HG02623 (cell line): Measurements from ENCODE around the gene H1-8.
"Not testable (repeated sequence)": the region's sequence is repeated elsewhere in the genome, so short reads cannot be mapped to it uniquely, and the experiment has no call there.

Experiments used
- ATAC-seq: cut with Tn5 transposase; IDR thresholded peaks from one replicate; pipeline ENCODE4 v1.9.1; 2021; ENCODE audit warnings: moderate library complexity; ENCODE audit not compliant: unreplicated experiment

H1-8 gene

DNA sequence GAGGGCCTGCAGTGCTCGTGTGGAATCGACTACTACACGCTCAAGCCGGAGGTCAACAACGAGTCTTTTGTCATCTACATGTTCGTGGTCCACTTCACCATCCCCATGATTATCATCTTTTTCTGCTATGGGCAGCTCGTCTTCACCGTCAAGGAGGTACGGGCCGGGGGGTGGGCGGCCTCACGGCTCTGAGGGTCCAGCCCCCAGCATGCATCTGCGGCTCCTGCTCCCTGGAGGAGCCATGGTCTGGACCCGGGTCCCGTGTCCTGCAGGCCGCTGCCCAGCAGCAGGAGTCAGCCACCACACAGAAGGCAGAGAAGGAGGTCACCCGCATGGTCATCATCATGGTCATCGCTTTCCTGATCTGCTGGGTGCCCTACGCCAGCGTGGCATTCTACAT lies 10.7 kb upstream of the H1-8 start:
- no peak for ATAC-seq

DNA sequence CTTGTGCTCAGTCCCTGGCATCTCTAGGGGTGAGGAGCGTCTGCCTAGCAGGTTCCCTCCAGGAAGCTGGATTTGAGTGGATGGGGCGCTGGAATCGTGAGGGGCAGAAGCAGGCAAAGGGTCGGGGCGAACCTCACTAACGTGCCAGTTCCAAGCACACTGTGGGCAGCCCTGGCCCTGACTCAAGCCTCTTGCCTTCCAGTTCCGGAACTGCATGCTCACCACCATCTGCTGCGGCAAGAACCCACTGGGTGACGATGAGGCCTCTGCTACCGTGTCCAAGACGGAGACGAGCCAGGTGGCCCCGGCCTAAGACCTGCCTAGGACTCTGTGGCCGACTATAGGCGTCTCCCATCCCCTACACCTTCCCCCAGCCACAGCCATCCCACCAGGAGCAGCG lies 9.6 kb upstream of the H1-8 start:
- no peak for ATAC-seq

DNA sequence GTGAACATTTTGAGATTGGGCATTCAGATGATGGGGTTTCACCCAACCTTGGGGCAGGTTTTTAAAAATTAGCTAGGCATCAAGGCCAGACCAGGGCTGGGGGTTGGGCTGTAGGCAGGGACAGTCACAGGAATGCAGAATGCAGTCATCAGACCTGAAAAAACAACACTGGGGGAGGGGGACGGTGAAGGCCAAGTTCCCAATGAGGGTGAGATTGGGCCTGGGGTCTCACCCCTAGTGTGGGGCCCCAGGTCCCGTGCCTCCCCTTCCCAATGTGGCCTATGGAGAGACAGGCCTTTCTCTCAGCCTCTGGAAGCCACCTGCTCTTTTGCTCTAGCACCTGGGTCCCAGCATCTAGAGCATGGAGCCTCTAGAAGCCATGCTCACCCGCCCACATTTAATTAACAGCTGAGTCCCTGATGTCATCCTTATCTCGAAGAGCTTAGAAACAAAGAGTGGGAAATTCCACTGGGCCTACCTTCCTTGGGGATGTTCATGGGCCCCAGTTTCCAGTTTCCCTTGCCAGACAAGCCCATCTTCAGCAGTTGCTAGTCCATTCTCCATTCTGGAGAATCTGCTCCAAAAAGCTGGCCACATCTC lies 8.4 kb upstream of the H1-8 start:
- ATAC-seq, result no peak

DNA sequence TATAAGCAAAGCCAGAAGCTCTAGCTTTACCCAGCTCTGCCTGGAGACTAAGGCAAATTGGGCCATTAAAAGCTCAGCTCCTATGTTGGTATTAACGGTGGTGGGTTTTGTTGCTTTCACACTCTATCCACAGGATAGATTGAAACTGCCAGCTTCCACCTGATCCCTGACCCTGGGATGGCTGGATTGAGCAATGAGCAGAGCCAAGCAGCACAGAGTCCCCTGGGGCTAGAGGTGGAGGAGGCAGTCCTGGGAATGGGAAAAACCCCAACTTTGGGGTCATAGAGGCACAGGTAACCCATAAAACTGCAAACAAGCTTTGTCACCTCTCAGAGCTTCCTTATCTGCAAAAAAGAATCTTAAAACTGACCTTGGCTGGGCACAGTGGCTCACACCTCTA lies 7.9 kb upstream of the H1-8 start:
- no peak for ATAC-seq

DNA sequence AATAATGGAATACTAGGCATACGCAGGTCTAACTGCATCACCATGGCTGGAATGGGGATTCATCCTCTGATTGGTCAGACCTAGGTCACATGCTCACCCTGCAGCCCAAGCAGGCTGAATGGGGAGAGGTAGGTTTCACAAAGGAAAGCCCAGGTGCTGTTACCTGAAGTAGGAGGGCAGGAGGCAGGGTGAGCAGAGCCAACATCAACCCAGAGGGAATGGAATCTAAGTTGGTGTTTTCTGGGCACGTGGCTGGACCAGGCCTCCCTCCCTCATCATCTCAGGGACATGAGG lies 6.7 kb upstream of the H1-8 start:
- ATAC-seq, result no peak

DNA sequence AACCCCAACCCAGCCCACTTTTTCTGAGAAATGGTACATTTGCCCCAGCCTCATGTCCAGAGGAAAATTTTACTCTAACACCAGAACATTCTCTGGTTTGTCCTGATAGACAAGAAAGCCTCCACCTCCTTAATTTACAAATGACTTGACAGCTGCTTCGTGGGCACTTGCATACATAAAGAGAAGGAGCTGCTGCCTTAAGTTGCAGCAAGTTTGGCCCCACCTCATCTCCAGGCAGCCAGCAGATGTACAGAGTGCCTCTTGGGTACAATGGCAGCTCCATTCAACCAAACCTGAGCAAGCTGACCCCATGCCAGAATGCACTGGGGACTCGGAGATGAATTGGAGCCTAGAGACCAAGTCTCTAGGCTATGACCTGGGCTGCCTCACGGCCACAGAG lies 6.2 kb upstream of the H1-8 start:
- ATAC-seq, result no peak

DNA sequence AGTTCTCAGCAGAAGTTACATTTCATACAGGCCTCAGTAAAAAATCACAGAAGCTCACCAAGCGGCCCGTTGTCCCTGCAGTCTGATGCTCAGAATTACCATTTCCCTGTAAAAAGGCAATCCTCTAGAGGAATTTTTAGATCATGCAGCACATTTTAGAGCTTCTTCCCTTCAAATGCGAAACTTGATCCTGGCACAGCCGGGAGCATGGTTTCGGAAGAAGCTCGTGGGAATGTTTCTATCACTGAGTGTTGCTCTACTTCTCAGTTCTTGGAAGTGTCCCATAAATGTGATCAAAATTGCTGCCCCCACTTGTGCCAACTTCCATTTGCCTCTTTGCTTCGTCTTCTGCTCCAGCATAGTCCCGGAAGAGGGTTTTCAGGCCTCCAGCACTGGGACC lies 3.8 kb upstream of the H1-8 start:
- no peak for ATAC-seq

DNA sequence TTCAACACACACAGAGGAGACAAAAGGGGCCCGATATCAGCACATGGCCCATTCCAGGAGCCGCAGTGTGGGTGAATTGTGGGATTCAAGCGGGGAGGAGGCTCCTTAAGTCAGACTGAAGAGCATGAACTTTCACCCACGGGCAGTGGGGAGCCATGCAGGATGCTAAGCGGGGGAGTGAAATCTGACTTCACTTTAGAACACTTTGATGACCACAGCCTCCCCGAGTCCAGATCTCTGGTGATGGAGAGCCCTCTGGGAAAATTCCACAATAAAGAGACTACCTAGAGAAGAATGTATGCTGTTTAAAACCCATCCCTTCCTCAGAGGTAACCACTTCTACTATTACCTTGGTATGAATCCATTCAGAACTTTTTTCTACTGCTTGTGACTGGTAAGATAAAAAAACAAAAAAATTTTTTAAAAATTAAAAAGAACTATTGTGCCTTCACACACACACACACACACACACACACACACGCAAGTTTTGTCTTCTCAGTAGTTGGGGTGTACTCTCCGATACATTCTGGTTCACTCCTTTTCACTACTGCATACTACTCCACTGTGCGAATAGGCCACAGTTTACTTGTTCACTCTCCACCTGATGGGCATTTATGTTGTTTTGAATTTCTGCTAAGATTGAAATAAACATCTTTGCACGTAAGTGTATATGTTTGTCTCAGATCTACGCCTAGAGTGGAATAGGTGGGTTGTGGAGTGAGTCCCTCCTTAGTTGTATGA lies 2.0 kb upstream of the H1-8 start:
- no peak for ATAC-seq

DNA sequence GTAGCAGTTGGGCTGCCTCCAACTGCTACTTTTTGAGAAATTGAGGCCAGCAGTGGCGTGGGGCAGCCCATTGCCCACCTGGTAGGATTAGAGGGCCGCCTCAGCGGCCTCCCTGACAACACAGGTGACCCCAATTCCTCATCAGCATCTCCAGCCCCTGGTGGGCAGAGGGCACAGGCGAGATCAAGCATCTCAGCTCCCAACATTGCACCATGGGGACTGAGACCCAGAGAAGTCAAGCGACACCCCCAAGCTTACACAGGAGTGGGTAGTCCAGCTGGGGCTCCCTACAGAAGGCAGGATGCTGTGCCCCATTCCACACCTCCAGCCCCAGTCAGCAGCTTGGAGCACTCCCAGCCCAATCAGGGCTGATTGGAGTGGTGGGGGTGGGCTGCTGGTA lies 228 bp upstream of the H1-8 start:
- ATAC-seq, result no peak

DNA sequence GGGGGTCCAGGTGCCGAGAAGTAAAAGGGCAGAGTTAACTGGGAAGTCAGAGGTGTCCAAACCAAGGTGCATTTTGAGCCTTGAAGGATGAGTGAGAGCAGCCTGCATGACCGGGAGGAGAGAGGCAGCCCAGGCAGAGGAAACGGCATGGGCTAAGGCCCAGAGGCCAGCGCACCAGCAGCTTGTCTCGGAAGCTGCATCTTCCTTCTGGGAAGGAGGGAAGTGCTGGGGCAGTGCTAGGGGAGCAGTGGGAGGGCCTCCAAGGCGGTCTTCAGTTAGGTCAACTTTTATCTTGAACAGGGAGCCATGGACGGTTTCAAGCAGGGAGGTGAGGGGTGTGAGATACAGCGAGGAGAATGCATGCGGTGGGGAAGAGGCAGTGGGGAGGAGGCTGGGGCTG lies 1.0 kb downstream of the H1-8 start:
- ATAC-seq, result no peak

DNA sequence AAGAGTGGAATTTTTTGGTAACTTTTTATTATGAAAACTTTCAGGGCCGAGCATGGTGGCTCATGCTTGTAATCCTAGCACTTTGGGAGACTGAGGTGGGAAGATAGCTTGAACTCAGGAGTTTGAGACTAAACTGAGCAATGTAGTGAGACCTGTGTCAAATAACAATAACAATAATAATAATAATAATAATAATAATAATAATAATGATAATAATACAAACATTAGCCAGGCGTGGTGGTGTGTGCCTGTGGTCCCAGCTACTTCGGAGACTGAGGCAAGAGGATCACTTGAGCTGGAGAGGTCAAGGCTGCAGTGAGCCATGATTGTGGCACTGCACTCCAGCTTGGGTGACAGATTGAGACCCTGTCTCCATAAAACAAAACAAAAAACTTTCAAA lies 3.0 kb downstream of the H1-8 start:
- not testable (repeated sequence) for ATAC-seq

DNA sequence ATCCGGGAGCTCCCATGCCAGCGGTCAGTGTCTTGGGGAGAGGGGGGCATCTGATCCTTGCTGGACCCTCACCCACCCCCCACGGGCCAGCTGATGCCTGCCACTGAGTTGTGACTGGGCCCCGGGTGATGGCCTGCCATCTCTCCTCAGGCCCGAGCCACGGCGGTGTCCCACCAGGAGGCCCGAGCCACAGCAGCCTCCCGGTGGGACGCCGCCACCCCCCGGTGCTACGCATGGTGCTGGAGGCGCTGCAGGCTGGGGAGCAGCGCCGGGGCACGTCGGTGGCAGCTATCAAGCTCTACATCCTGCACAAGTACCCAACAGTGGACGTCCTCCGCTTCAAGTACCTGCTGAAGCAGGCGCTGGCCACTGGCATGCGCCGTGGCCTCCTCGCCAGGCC lies 4.3 kb downstream of the H1-8 start:
- ATAC-seq, result no peak

DNA sequence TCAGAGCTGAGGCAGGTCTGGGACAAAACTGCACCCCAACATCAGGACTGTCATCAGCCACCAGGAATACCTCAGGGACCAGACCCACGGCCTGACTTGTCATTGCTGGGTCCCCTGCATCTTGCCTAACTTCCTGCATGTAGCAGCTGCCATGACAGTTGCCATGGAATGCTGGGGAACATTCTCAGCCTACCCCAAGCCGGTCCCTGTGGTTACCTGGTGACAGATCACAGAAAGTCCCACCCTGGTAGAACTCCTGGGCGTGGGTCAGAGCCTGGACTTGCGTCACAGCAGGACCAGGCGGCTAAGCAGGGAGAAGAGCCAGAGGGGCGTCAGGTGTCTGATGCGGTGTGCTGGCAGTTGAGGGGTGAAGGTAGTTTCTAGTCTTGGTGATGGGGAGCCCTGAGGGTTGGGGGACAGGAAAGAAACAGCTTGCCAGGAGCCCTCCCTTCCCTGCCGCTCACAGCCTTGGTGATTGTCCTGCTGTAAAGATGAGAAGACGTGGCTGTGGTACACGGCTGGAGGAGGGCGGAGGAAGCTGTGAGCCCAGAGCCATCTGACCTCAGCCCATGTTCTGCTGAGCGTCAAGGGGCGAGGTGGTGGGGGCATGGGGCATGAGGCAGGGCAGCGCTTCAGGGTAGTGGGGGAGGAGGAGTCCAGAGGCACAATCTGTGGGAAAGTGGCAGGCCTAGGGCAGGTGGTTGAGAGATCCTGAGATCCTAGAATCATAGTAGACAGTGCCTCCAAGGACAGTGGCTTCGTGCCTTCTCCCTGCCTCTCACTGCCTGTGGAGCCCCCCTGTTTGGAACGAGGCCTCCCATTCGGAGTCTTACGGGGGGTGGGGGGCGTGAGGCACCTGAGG lies 5.4 kb downstream of the H1-8 start:
- no peak for ATAC-seq

DNA sequence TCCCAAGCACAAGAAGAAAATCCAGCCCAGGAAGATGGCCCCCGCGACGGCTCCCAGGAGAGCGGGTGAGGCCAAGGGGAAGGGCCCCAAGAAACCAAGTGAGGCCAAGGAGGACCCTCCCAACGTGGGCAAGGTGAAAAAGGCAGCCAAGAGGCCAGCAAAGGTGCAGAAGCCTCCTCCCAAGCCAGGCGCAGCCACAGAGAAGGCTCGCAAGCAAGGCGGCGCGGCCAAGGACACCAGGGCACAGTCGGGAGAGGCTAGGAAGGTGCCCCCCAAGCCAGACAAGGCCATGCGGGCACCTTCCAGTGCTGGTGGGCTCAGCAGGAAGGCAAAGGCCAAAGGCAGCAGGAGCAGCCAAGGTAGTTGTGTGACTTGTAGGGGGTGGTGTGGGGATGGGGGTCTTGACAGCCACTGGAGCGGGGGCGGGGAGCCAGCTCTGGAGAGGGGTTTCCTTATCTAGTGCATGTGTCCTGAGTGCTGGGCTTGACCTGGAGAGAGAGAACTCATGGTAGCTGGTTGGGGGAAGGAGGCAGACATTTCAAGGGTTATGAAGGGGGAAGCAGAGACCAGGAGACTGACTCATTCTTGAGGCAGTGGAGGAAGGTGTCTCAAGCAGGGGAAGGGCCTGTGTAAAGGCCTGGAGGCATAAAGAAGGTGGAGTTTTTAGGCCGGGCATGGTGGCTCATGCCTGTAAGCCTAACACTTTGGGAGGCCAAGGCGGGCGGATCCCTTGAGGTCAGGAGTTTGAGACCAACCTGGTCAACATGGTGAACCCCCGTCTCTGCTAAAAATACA lies 6.2 kb downstream of the H1-8 start:
- no peak for ATAC-seq

DNA sequence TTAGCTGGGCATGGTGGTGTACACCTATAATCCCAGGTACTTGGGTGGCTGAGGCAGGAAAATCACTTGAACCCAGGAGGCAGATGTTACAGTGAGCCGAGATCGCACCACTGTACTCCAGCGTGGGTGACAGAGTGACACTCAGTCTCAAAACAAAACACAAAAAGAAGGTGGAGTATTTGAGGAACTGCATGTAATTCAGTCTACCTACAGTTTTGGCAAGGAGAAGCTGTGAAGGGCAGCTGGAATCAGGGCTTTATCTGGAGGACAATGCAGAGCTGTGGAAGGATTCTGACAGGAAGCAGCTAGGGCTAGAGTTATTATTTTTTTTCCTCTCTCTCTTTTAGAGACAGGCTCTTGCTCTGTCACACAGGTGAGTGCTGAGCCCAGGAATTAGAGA lies 6.8 kb downstream of the H1-8 start:
- ATAC-seq, result no peak

DNA sequence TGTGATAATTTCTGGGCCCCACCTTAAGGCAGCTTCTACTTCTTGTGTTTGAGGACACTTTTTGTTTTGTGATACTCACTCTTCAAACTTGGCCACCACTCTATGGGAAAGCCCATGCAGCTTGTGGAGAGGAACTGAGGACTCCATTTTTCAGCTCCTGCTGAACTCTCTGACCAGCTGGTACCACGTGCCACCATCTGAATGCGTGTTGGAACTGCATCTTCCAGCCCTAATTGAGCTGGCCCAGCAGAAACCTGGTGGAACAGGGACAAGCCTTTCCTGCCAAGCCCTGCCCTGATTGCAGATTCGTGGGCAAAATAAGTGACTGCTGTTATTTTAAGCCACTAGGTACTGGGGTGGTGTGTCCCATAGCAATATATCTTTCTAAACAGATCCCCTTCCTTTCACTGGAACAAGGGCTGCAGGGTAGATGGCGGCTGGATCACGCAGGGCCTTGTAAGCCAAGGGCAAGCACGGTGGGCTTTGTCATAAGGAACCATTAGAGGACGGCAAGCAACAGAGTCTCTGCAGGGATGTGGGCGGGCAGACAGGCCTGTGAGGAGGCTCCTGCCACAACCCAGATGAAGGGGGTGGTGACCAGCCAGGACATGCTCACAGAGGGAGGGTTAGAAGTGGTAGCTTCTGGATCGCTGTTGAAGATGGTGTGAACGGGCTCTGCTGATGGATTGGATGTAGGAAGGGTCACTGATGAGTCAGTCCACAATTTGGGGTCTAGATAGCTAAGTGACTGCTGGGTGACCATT lies 9.5 kb downstream of the H1-8 start:
- ATAC-seq, result no peak

DNA sequence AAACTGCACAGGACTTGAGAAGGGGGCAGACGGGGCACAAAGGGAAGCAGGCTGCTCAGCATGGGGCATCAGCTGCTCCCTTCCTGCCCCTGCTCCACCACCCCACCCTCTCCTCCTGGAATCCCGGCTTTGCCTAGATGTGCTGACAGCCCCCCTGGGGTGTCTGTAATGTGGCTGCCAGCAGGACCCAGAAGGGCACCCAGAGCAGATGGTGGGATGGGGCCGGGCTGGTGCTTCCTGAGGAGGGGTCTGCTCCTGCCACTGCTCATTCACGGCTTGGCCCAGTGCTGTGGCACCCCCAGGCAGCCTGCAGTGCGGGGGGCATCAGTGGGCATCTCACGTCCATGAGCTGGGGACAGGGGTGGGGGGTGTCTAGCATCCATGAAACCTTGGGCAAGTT lies 10.2 kb downstream of the H1-8 start:
- ATAC-seq, result no peak

DNA sequence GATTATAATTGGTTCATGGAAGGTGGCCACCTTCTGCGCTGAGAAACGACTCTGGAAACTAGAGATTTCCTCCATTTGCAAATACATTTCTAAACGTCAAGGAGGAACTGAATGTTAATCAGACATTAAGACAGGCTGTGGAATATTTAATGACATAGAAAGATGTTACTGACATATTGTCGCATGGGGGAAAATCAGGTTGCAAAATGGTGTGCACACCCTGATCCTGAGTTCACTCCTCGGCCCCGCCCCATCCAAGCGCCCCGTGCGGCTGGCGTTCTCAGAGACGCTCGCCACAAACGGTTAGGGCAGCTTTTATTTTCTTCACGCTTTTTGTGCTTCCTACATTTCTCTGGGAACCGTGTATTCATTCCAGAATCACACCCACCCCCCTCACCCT lies 10.7 kb downstream of the H1-8 start:
- ATAC-seq, result no peak

DNA sequence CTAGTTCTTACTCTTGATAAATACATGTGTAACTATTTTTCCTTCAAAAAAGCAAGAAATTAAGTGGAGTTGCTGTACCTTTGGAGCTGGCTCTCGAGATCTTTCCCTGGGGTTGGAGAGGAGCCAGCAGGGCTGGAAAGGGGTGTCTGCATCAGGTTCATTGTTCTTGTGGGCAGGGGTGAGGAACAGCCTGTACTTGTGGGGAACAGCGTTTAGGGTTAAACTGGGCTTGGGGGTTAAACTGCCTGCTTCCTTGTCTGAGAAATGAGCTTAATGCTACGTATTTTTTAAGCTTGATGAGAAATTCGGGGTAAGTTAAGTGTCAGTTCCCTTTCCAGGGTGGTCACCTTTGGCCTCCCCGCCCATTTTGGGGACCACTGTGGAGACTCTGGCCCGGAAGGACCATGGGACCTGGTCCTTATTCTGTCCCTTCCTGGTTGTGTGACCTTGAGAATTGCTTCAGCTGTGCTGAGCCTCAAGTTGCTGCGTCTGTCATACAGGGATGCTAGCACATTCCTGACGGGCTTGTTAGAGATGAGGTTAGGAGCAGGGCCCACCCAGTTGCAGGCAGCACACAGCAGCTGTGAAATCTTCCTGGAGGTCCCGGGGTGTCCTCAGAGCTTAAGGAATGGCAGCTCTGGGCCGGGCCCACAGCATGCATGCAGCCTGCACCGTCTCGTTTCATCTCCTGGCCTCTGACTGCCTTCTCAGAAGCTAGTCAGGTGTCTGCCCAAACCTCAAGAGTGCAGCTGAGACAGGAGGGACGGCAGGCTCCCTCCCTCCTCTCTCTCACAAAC lies 11.6 kb downstream of the H1-8 start:
- ATAC-seq, result no peak

DNA sequence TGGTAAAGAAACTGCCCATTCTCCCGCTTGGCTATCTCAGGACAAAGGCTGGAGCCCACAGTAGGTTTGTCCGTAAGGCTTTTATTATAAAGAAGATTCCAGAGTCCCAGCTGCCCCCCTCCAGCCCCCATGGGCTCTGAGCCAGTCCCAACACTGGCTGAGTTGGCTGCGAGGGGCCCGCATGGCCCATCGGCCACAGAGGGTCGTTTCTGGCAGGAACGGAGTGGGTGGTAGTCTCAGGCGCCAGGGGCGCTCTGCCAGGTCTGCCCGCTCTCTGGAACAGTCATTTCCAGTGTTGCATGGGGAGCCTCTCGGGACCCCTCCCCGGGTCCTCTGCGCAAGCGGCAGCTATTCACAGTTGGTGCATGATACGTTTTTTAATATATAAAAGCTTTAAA lies 12.2 kb downstream of the H1-8 start:
- ATAC-seq, result no peak
